ENCODE results near the gene ADGRA1. TPM values are rescaled to one million over a fixed set of nuclear protein-coding genes. Genes with fewer than 3 reads are reported as not detected.
"Not testable (repeated sequence)": the region's sequence is repeated elsewhere in the genome, so short reads cannot be mapped to it uniquely, and the experiment has no call there.

The ADGRA1 gene
- total and polyA plus RNA-seq, 7 donors: under 0.01 to 0.28 (median 0.08) TPM; not detected in 3

DNA sequence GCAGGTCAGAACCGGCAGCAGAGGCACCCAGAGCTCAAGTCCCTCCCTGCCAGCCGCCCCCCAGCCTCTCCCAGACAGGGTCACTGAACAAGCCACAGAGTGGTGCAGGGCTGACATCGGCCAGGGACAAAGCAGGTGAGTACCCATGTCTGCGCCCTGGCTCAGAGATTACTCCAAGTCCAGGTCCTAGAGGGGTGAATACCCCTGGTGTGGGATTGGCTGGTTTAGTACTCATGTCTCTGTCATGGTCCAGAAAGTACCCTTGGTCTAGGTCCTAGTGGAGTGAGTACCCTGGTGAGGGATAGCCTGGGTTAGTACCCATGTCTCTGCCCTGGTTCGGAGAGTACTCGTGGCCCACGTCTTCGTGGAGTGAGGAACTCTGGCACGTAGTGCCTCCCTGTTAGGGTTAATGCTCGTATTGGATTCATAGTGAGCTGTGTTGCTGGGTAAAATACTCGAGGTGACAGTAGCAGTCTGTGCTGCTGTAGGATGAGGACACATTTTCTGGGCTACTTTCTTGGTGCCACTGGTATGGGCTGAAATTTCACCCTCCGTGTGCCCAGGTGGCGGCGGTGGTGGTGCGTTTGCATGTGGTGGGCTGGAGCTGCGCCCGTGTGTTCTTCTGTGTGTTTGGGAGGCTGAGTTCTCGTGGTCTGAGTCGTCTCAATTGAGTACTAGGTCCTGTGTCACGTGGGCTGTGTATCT is 46.8 kb downstream of the ADGRA1 start:
- peaks cover 0 to 7% (median 2%) of the 10 kb centered on the region in 3 donors for H3K27me3 ChIP-seq
- TF ChIP-seq EP300 (IDR thresholded peaks at IDR 0.05): no peak
- TF ChIP-seq POLR2AphosphoS5 (IDR thresholded peaks at IDR 0.05): no peak
- H3K4me1 ChIP-seq: no peaks in the 10 kb centered on the region
- H3K27ac ChIP-seq: no peak overlapping the region
- DNase-seq: no peak
- H3K36me3 ChIP-seq: no peaks in the 10 kb centered on the region
- H3K4me3 ChIP-seq: no peak overlapping the region
- intact Hi-C loops (cut with DNase I): no loop called here
- 56 to 64% methylated on average over 20 of the region's 20 CpGs for WGBS, 2 donors
- H3K9me3 ChIP-seq: no peaks in the 10 kb centered on the region

DNA sequence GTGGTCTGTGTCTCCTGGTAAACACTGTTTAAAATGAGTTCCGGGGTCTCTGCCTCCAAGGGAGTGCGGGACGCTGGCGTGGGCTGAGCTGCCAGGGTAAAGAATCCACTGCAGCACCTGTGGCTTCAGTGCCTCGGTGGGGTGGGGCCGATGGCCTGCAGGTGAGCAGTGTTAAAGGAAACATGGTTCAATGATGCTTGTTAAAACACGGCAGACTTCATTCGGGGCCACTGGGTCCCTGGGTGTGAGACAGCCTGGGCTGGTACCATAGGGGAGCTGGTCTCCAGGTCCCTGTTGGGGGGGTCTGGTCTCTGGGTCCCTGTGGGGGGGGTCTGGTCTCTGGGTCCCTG is 47.4 kb downstream of the ADGRA1 start:
- WGBS, 2 donors: 36 to 50% methylated on average over 8 of the region's 8 CpGs
- no peak for TF ChIP-seq POLR2A (IDR thresholded peaks at IDR 0.05)
- TF ChIP-seq EP300 (IDR thresholded peaks at IDR 0.05): no peak
- TF ChIP-seq POLR2AphosphoS5 (IDR thresholded peaks at IDR 0.05): no peak
- TF ChIP-seq CTCF (IDR thresholded peaks at IDR 0.05): no peak
- H3K36me3 ChIP-seq: no peaks in the 10 kb centered on the region

GRCh38 chr10:133137486-133138145 is 49.9 kb downstream of the ADGRA1 start:
- 85 to 87% methylated on average over 12 of the region's 12 CpGs for WGBS, 2 donors
- H3K4me1 ChIP-seq; H3K36me3 ChIP-seq; H3K27ac ChIP-seq; H3K9me3 ChIP-seq; intact Hi-C loops (cut with DNase I); H3K4me3 ChIP-seq: not testable (repeated sequence)
- peaks cover 0 to 32% (median 18%) of the 10 kb centered on the region in 3 donors for H3K27me3 ChIP-seq
- peak; percentile 63 for DNase-seq

More for the DNA sequence above, 47.4 kb downstream of the ADGRA1 start:
- DNase-seq: no peak
- Histone ChIP-seq H3K4me3 (no peak overlapping the region), H3K9me3 (no peaks in the 10 kb centered on the region), H3K27ac (no peak overlapping the region), H3K4me1 (no peaks in the 10 kb centered on the region), H3K27me3 (peaks cover 0 to 8% (median 5%) of the 10 kb centered on the region in 3 donors)
- intact Hi-C loops (cut with DNase I): no loop called here

GRCh38 chr10:133139551-133140065 is 51.9 kb downstream of the ADGRA1 start:
- no peak for TF ChIP-seq POLR2A (IDR thresholded peaks at IDR 0.05)
- no peak for TF ChIP-seq POLR2AphosphoS5 (IDR thresholded peaks at IDR 0.05)
- TF ChIP-seq EP300 (IDR thresholded peaks at IDR 0.05): no peak
- TF ChIP-seq CTCF (IDR thresholded peaks at IDR 0.05): no peak
- H3K27me3 ChIP-seq: peaks cover 0 to 48% (median 18%) of the 10 kb centered on the region in 3 donors
- no peaks in the 10 kb centered on the region for H3K36me3 ChIP-seq
- H3K4me1 ChIP-seq: no peaks in the 10 kb centered on the region
- no peak overlapping the region for H3K27ac ChIP-seq
- 26 to 30% methylated on average over 17 of the region's 17 CpGs for WGBS, 2 donors
- H3K4me3 ChIP-seq: no peak overlapping the region
- H3K9me3 ChIP-seq: no peaks in the 10 kb centered on the region
- intact Hi-C loops (cut with DNase I): no loop called here
- peak; percentile 58 for DNase-seq

- TF ChIP-seq CTCF (IDR thresholded peaks at IDR 0.05) (no peak), POLR2A (IDR thresholded peaks at IDR 0.05) (no peak), EP300 (IDR thresholded peaks at IDR 0.05) (no peak), POLR2AphosphoS5 (IDR thresholded peaks at IDR 0.05) (no peak)
- no peak overlapping the region for H3K4me3 ChIP-seq
- H3K36me3 ChIP-seq: no peaks in the 10 kb centered on the region
- intact Hi-C loops (cut with DNase I): no loop called here
- no peaks in the 10 kb centered on the region for H3K9me3 ChIP-seq
- H3K27ac ChIP-seq: no peak overlapping the region
- DNase-seq: peak; percentile 50
- no peaks in the 10 kb centered on the region for H3K4me1 ChIP-seq
- 74 to 77% methylated on average over 26 of the region's 26 CpGs for WGBS, 2 donors
- H3K27me3 ChIP-seq: peaks cover 0 to 56% (median 18%) of the 10 kb centered on the region in 3 donors
These were observed 52.9 kb downstream of the ADGRA1 start for GRCh38 chr10:133140417-133141143.

Data from sigmoid colon (tissue), 7 donors.